ENCODE measurements around the gene KDM8.
"Not testable (repeated sequence)": the region's sequence is repeated elsewhere in the genome, so short reads cannot be mapped to it uniquely, and the experiment has no call there.

KDM8 gene

DNA sequence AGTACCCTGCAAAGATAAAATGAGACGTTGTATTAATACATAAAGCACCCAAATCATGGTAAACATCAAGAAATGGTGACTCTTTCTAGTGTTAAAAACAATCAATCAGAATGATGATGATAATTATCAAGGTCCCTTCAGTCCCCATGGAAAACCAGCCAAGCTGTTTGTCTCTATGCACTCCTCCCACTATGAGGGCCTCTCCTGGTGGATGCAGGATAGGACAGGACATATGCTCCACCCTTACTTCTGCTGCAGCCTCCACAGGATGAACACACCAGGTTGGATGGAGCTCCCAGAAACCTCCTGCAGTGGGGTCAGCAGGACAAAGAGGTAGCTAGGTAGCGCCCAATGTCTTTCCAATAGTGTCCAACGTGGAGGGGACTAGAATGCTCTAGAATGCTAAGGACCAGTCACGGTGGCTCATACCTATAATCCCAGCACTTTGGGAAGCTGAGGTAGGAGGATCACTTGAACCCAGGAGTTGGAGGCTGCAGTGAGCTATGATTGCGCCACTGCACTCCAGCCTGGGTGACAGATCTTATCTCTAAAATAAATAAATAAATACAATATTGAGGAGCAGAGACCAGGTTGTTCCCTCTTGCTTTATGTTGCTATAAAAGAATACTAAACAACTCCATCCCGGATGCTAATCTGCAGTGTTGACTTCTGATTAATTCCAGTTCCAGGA lies 9.9 kb upstream of the KDM8 start:
- H3K9me3 ChIP-seq (ENCODE audit: insufficient read depth, low read depth, low read length): no peaks in the 10 kb centered on the region
- H3K27ac ChIP-seq (ENCODE audit: low read length): no peak overlapping the region
- H3K27me3 ChIP-seq (ENCODE audit: insufficient read depth, low read length): no peaks in the 10 kb centered on the region
- no peaks in the 10 kb centered on the region for H3K36me3 ChIP-seq (ENCODE audit: insufficient read depth, low read depth, low read length)
- H3K4me1 ChIP-seq (ENCODE audit: insufficient read depth, low read length): no peaks in the 10 kb centered on the region
- no peak overlapping the region for H3K4me3 ChIP-seq (ENCODE audit: low read length)
- no peak overlapping the region for H3K9ac ChIP-seq (ENCODE audit: low read depth, low read length)

DNA sequence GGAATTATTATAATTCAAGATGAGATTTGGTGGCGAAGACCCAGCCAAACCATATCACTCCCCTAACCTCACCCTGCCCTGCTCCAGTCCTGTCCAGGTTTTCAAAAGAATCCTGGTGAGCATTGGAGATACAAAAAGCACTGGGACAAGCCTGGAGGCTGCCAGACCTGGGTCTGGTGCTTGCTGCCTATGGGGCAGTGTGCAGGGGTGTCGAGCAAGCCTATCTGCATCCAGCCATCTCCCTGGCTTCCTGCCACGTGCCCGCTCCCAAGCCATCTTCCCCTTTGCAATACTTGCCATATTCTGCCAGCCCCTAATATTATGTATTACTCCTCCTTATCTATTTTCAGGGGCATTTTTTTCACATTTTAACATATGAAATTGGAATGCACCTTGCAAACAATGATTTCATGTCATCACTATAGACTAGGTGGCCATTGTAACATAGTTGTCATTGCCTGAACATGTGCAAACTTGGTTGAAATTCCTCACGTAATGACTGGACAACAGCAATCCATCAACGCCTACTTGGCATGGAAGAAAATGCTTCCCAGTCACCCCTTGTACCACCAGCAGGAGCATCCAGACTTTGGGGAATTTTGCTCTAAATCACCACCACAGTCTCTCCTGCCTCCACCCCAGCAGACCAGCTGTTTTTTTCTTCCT lies 8.1 kb upstream of the KDM8 start:
- Histone ChIP-seq H3K4me3 (ENCODE audit: low read length) (no peak overlapping the region), H3K4me1 (ENCODE audit: insufficient read depth, low read length) (no peaks in the 10 kb centered on the region), H3K9ac (ENCODE audit: low read depth, low read length) (no peak overlapping the region), H3K27ac (ENCODE audit: low read length) (no peak overlapping the region), H3K9me3 (ENCODE audit: insufficient read depth, low read depth, low read length) (no peaks in the 10 kb centered on the region), H3K36me3 (ENCODE audit: insufficient read depth, low read depth, low read length) (no peaks in the 10 kb centered on the region), H3K27me3 (ENCODE audit: insufficient read depth, low read length) (no peaks in the 10 kb centered on the region)

DNA sequence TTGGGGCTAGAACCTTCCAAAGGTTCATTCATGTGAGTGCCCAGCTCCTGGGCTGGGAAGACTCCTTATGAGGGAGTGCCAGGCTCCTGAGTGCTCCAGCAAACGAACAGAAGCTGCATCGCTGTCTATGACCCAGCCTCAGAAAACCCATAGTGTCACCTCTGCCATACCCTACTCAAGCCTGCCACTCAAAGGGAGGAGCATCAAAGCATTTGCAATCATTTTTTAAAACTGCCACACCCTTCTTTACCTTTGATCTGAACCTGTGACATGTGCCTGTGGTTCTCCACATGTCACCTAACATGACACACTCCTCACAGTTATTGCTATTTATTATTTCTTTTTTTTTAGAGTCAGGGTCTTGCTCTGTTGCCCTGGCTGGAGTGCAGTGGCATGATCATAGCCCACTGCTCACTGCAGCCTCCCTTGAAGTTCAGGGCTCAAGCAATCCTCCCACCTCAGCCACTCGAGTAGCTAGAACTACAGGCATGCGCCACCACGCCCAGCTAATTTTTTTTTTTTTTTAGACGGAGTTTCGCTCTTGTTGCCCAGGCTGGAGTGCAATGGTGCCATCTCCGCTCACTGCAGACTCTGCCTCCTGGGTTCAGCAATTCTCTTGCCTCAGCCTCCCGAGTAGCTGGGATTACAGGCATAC lies 7.3 kb upstream of the KDM8 start:
- H3K27me3 ChIP-seq (ENCODE audit: insufficient read depth, low read length): no peaks in the 10 kb centered on the region
- no peaks in the 10 kb centered on the region for H3K9me3 ChIP-seq (ENCODE audit: insufficient read depth, low read depth, low read length)
- H3K36me3 ChIP-seq (ENCODE audit: insufficient read depth, low read depth, low read length): no peaks in the 10 kb centered on the region
- no peaks in the 10 kb centered on the region for H3K4me1 ChIP-seq (ENCODE audit: insufficient read depth, low read length)
- no peak overlapping the region for H3K9ac ChIP-seq (ENCODE audit: low read depth, low read length)
- no peak overlapping the region for H3K27ac ChIP-seq (ENCODE audit: low read length)
- H3K4me3 ChIP-seq (ENCODE audit: low read length): no peak overlapping the region

DNA sequence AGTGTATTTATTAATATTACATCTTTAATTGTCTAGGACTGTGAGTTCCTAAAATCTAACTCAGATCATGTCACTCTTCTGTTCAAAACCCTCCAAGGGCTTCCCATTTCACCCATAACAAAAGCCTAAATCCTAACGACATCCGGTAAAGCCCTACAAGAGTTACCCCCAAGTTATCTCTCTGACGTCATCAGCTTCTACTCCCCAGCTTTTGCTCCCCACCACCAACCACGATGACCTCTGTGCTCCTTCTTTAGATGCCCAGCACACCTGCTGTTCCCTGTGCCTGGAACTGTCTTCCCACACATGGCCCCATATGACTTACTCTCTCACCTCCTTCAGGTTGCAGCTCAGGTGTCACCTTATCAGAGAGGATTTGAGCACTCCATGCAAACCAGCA lies 6.3 kb upstream of the KDM8 start:
- no peaks in the 10 kb centered on the region for H3K4me1 ChIP-seq (ENCODE audit: insufficient read depth, low read length)
- H3K27me3 ChIP-seq (ENCODE audit: insufficient read depth, low read length): no peaks in the 10 kb centered on the region
- H3K9me3 ChIP-seq (ENCODE audit: insufficient read depth, low read depth, low read length): no peaks in the 10 kb centered on the region
- H3K4me3 ChIP-seq (ENCODE audit: low read length): no peak overlapping the region
- no peaks in the 10 kb centered on the region for H3K36me3 ChIP-seq (ENCODE audit: insufficient read depth, low read depth, low read length)
- H3K9ac ChIP-seq (ENCODE audit: low read depth, low read length): no peak overlapping the region
- no peak overlapping the region for H3K27ac ChIP-seq (ENCODE audit: low read length)

DNA sequence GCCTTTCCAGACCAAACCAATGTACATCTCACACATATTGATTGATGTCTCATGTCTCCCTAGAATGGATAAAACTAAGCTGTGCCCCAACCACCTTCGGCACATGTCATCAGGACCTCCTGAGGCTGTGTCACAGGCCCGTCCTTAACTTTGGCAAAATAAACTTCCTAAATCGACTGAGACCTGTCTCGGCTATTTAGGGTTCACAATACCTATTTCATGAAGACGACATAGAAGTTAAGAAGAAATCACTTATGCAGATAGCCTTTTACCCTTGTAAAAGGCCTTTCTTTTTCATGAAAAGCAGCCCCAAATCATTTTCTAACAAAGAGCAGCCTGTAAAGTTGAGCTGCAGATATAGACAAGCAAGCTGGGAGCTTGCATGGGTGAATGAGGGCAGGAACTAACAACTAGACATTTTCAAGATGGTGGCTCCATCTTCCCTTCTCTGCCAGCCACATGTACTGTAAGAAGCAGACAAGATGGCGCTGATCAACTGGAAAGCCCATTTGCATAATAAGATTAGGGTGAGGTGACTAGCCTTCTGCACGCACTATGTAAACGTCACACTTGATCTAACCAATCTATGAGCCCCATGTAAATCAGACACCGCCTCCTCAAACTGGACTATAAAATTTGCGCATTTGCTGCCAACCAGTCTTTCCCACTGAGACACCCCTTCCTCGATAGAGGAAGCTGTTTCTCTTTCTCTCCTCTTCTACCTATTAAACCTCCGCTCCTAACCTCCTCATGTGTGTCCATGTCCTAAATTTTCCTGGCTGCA lies 4.7 kb upstream of the KDM8 start:
- no peak overlapping the region for H3K27ac ChIP-seq (ENCODE audit: low read length)
- H3K27me3 ChIP-seq (ENCODE audit: insufficient read depth, low read length): no peaks in the 10 kb centered on the region
- no peaks in the 10 kb centered on the region for H3K36me3 ChIP-seq (ENCODE audit: insufficient read depth, low read depth, low read length)
- H3K9ac ChIP-seq (ENCODE audit: low read depth, low read length): no peak overlapping the region
- H3K4me3 ChIP-seq (ENCODE audit: low read length): no peak overlapping the region
- no peaks in the 10 kb centered on the region for H3K9me3 ChIP-seq (ENCODE audit: insufficient read depth, low read depth, low read length)
- H3K4me1 ChIP-seq (ENCODE audit: insufficient read depth, low read length): peaks cover 4% of the 10 kb centered on the region; the same call in 1 of the 2 replicates

DNA sequence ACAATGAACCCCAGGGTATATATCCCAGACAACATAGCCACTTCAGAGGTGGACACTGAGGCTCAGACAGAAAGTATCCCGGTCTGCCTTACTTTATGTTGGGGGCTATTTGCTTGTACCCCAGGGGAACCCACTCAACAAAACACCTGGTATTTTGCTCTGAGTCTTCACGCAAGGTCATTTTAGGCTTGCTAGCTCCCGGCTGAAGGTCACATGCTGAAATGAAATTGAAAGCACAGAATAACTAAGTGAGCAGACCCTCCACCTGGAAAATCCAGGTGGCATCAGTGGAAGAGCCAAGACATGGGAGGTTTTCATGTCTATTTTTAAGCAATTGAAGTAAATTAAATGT lies 4.1 kb upstream of the KDM8 start:
- Histone ChIP-seq H3K4me3 (ENCODE audit: low read length) (no peak overlapping the region), H3K27ac (ENCODE audit: low read length) (no peak overlapping the region), H3K27me3 (ENCODE audit: insufficient read depth, low read length) (no peaks in the 10 kb centered on the region), H3K4me1 (ENCODE audit: insufficient read depth, low read length) (peaks cover 4% of the 10 kb centered on the region; the same call in 1 of the 2 replicates), H3K36me3 (ENCODE audit: insufficient read depth, low read depth, low read length) (no peaks in the 10 kb centered on the region), H3K9ac (ENCODE audit: low read depth, low read length) (no peak overlapping the region), H3K9me3 (ENCODE audit: insufficient read depth, low read depth, low read length) (no peaks in the 10 kb centered on the region)

DNA sequence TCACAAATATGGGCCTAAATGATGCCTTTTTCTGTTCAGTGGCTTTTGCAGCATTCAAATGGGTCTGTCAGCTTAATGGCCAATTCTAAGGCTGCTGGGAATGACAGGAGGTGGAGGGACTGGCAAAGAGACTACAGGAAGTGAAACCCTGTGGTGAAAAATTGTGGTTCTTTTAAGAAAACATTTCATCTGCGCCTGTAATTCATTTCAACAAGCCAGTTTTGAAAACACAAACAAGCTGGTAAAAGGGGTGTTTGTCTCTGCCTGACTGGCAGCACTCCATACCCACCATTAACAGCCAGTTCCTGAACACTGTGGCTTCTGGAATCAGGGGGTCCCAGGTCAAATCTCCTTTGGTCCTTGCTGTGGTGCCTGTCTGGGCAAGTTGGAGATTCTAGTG lies 3.6 kb upstream of the KDM8 start:
- no peaks in the 10 kb centered on the region for H3K36me3 ChIP-seq (ENCODE audit: insufficient read depth, low read depth, low read length)
- H3K4me1 ChIP-seq (ENCODE audit: insufficient read depth, low read length): peaks cover 4% of the 10 kb centered on the region; the same call in 1 of the 2 replicates
- no peak overlapping the region for H3K4me3 ChIP-seq (ENCODE audit: low read length)
- H3K9me3 ChIP-seq (ENCODE audit: insufficient read depth, low read depth, low read length): no peaks in the 10 kb centered on the region
- H3K27ac ChIP-seq (ENCODE audit: low read length): no peak overlapping the region
- no peak overlapping the region for H3K9ac ChIP-seq (ENCODE audit: low read depth, low read length)
- H3K27me3 ChIP-seq (ENCODE audit: insufficient read depth, low read length): no peaks in the 10 kb centered on the region

DNA sequence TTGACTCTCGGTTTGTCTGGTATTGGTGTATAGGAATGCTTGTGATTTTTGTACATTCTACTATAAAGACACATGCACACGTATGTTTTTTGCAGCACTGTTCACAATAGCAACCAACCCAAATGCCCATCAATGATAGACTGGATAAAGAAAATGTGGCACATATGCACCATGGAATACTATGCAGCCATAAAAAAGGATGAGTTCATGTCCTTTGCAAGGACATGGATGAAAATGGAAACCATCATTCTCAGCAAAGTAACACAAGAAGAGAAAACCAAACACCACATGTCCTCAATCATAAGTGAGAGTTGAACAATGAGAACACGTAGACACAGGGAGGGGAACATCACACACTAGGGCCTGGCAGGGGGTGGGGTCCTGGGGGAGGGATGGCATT lies 2.4 kb upstream of the KDM8 start:
- not testable (repeated sequence) for H3K27ac ChIP-seq (ENCODE audit: low read length); H3K36me3 ChIP-seq (ENCODE audit: insufficient read depth, low read depth, low read length); H3K4me3 ChIP-seq (ENCODE audit: low read length); H3K27me3 ChIP-seq (ENCODE audit: insufficient read depth, low read length); H3K9me3 ChIP-seq (ENCODE audit: insufficient read depth, low read depth, low read length); H3K9ac ChIP-seq (ENCODE audit: low read depth, low read length); H3K4me1 ChIP-seq (ENCODE audit: insufficient read depth, low read length)

DNA sequence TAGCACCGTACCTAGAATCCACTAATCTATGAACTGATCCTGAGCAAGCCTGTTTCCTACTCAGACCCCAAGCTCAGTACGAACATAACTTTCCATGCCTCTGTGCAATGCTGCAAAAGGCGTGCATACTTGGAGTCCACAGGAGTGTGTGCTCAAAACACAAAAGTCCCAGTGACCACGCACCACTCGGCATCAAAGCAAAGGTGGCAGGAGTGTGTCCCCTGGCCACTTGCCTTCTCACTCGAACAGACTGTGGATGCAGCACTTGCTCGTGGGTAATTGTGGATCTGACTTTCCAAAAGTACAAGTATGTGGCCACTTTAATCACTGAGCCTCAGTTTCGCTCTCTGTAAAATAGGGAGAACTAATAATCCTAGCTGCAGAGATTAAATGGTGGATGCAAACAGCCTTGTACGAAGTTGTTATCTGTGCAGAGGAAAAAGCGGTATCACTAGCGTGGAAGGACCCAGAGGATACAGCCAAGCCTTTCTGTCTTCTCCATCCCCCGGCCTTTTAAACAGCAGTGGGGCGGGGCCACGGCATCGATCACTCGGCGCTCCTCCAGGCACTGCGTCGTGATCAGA lies 311 bp upstream of the KDM8 start:
- Histone ChIP-seq H3K27ac (ENCODE audit: low read length) (peak overlapping the region; percentile 98), H3K4me3 (ENCODE audit: low read length) (peak overlapping the region; percentile 93), H3K9ac (ENCODE audit: low read depth, low read length) (peak overlapping the region; percentile 97), H3K36me3 (ENCODE audit: insufficient read depth, low read depth, low read length) (no peaks in the 10 kb centered on the region), H3K27me3 (ENCODE audit: insufficient read depth, low read length) (no peaks in the 10 kb centered on the region), H3K4me1 (ENCODE audit: insufficient read depth, low read length) (peaks cover 4% of the 10 kb centered on the region; the same call in 1 of the 2 replicates), H3K9me3 (ENCODE audit: insufficient read depth, low read depth, low read length) (no peaks in the 10 kb centered on the region)

DNA sequence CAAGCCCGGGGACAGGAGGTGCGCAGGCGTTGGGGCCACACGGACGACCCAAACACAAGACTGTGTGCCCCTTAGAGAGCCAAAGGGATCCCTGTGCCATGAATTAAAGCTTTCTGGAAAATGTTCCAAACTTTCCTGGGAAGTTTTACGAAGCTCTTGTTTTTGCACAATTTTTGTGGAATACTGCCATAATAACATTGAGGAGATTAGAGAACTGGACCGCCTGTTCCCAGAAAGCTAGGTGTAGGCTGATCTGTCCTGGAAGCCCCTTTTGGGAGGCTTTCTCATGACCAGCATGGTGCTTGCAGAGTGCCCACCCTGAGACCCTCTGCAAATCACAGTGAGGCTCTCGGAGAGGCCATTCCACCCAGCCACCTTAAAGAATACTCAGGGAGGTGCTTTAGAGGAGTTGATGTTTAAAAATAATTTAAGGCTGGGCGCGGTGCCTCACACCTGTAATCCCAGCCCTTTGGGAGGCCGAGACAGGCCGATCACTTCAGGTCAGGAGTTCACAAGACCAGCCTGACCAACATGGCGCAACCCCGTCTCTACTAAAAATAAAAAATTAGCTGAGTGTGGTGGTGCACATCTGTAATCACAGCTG lies 1.1 kb downstream of the KDM8 start:
- Histone ChIP-seq H3K9me3 (ENCODE audit: insufficient read depth, low read depth, low read length) (no peaks in the 10 kb centered on the region), H3K27ac (ENCODE audit: low read length) (peak overlapping the region; percentile 80), H3K27me3 (ENCODE audit: insufficient read depth, low read length) (no peaks in the 10 kb centered on the region), H3K4me1 (ENCODE audit: insufficient read depth, low read length) (peaks cover 4% of the 10 kb centered on the region; the same call in 1 of the 2 replicates), H3K36me3 (ENCODE audit: insufficient read depth, low read depth, low read length) (no peaks in the 10 kb centered on the region), H3K9ac (ENCODE audit: low read depth, low read length) (peak overlapping the region; percentile 97), H3K4me3 (ENCODE audit: low read length) (peak overlapping the region; percentile 93)

DNA sequence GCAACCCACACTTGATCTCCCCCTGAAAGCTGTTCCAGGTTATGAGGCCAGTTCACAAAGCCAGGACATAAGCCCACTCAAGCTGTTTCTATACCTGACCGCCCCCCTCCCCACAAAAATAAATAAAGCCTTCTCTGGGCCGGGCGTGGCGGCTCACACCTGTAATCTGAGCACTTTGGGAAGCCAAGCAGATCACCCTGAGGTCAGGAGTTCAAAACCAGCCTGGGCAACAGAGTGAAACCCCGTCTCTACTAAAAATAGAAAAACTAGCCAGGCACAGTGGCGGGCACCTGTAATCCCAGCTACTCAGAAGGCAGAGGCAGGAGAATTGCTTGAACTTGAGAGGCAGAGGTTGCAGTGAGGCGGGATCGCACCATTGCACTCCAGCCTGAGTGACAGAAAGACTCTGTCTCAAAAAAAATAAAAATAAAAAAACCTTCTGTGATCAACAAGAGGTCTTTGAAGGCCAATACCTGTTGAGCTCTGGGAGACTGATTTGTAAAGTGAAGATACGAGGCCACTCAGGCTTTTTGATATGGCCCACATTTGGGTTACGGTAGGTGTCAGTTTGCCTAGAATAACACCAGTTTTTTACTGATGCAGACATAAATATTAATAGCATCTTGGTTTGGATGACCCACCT lies 2.2 kb downstream of the KDM8 start:
- Histone ChIP-seq H3K27ac (ENCODE audit: low read length) (no peak overlapping the region), H3K9me3 (ENCODE audit: insufficient read depth, low read depth, low read length) (no peaks in the 10 kb centered on the region)

More for the DNA sequence above, 2.2 kb downstream of the KDM8 start:
- Histone ChIP-seq H3K4me1 (ENCODE audit: insufficient read depth, low read length) (peaks cover 4% of the 10 kb centered on the region; the same call in 1 of the 2 replicates), H3K9ac (ENCODE audit: low read depth, low read length) (no peak overlapping the region), H3K4me3 (ENCODE audit: low read length) (no peak overlapping the region), H3K27me3 (ENCODE audit: insufficient read depth, low read length) (no peaks in the 10 kb centered on the region), H3K36me3 (ENCODE audit: insufficient read depth, low read depth, low read length) (peaks cover 8% of the 10 kb centered on the region; the same call in 1 of the 2 replicates)

All from iPS-20b (cell line).